Measurements from ENCODE around the gene POLR1G. TPM values are rescaled to one million over a fixed set of nuclear protein-coding genes. Genes with fewer than 3 reads are reported as not detected.

The POLR1G gene
- polyA plus RNA-seq, 3 donors = 0.81 to 1.5 (median 1.1) TPM

DNA sequence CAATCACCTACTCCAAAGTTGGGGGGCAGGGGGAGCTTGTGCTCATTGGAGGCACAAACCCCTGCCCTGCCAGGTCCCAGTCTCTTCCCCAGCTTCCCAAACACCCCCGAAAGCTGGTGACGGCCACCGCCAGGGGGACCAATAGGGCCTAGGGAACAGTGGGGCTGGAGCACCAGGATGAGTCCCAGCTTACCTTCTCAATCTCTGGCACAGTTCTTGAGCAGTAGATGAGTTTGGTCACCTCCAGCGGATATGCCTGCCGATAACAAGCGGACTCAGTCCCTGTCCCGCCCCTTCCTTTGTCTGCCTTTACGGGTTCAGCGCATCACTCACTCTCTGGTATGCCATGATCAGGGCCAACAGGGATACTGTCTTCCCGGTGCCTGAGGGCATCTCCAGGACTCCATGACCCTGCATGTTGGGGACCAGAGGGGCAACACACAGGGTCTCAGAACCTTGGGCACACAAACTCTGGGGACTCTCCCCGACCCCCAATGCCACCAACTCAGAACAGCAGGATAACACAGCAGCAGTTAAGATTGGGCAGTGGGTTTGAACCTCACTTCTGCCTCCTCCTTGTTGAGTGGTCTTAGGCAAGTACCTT is 37.6 kb upstream of the POLR1G start:
- peaks cover 4 to 5% of the 10 kb centered on the region in 2 donors for H3K36me3 ChIP-seq (replicated peaks in 1 of 2; ENCODE audit: control insufficient read depth in 1 of 2, insufficient read depth in 2 of 2, low read length in 2 of 2)
- Mint-ChIP-seq H3K9me3 (peaks cover 0 to 2% (median 0%) of the 10 kb centered on the region in 7 donors), H3K27ac (peak overlapping the region in 2 of 7 donors; percentile 14 to 26), H3K4me1 (peaks cover 13% of the 10 kb centered on the region), H3K27me3 (ENCODE audit: low read depth in 3 of 3) (peaks cover 0 to 2% (median 2%) of the 10 kb centered on the region in 3 donors), H3K36me3 (peaks cover 6 to 21% of the 10 kb centered on the region in 2 donors), H3K4me3 (no peak overlapping the region)
- H3K9ac ChIP-seq (ENCODE audit: insufficient read depth, low read length, poor library complexity, severe bottlenecking) = no peak overlapping the region
- no peak overlapping the region for H2AFZ ChIP-seq (ENCODE audit: insufficient read depth, low read depth, low read length, poor library complexity, severe bottlenecking)
- no peak overlapping the region for H3K4me2 ChIP-seq (replicated peaks; ENCODE audit: extremely low read depth, low read length, poor library complexity, severe bottlenecking)
- H3K4me1 ChIP-seq (ENCODE audit: control insufficient read depth in 1 of 2, insufficient read depth in 2 of 2, low read length in 2 of 2) = peaks cover 7 to 11% of the 10 kb centered on the region in 2 donors
- no peak overlapping the region for H3K4me3 ChIP-seq (replicated peaks in 1 of 3; ENCODE audit: low read depth in 2 of 3, low read length in 3 of 3)
- intact Hi-C loops (cut with micrococcal nuclease) = no loop called here
- TF ChIP-seq CTCF (IDR thresholded peaks at IDR 0.05) = no peak
- no peaks in the 10 kb centered on the region for H4K20me1 ChIP-seq (ENCODE audit: insufficient read depth, low read length)
- no peaks in the 10 kb centered on the region for H3K27me3 ChIP-seq (ENCODE audit: control insufficient read depth in 2 of 2, insufficient read depth in 2 of 2, low read length in 2 of 2)
- WGBS (ENCODE audit: insufficient coverage) = 98% methylated on average over 5 of the region's 11 CpGs
- no peaks in the 10 kb centered on the region for H3K9me3 ChIP-seq (replicated peaks in 1 of 2; ENCODE audit: control insufficient read depth in 1 of 2, insufficient read depth in 1 of 2, low read length in 2 of 2)
- H3K79me2 ChIP-seq (ENCODE audit: insufficient read depth, low read length) = no peaks in the 10 kb centered on the region
- no peak for DNase-seq
- H3K27ac ChIP-seq (ENCODE audit: low read depth in 1 of 2, low read length in 2 of 2) = no peak overlapping the region

- under 1% methylated on average over 39 of the region's 55 CpGs for WGBS (ENCODE audit: insufficient coverage)
- intact Hi-C loops (cut with micrococcal nuclease) = loop anchor here in 1 of 2 donors (5.0 kb wide), 1 partner anchor 37 kb away; the partner anchor contains the start of genes POLR1G and PPP1R13L
Measured at GRCh38 chr19:45370410-45371204, 35.8 kb upstream of the POLR1G start, which contains the start of gene ERCC2. ERCC2 (minus strand) TSS chr19:45370573; CDS start chr19:45370540, 33 bp downstream.

More at GRCh38 chr19:45370410-45371204, 35.8 kb upstream of the POLR1G start, which contains the start of gene ERCC2:
- peak within 1 kb of the TSS; percentile 84 for H2AFZ ChIP-seq (ENCODE audit: insufficient read depth, low read depth, low read length, poor library complexity, severe bottlenecking)
- peak within 1 kb of the TSS; percentile 58 for H3K9ac ChIP-seq (ENCODE audit: insufficient read depth, low read length, poor library complexity, severe bottlenecking)
- H3K4me2 ChIP-seq (replicated peaks; ENCODE audit: extremely low read depth, low read length, poor library complexity, severe bottlenecking) = peak within 1 kb of the TSS; percentile 96
- peaks cover 0 to 2% (median 0%) of the 10 kb centered on the region in 7 donors for H3K9me3 Mint-ChIP-seq
- no peaks in the 10 kb centered on the region for H3K9me3 ChIP-seq (replicated peaks in 1 of 2; ENCODE audit: control insufficient read depth in 1 of 2, insufficient read depth in 1 of 2, low read length in 2 of 2)
- H3K27me3 Mint-ChIP-seq (ENCODE audit: low read depth in 3 of 3) = peaks cover 0 to 6% (median 4%) of the 10 kb centered on the region in 3 donors
- peak within 1 kb of the TSS; percentile 72 to 88 for H3K27ac ChIP-seq (ENCODE audit: low read depth in 1 of 2, low read length in 2 of 2)
- no peaks in the 10 kb centered on the region for H3K79me2 ChIP-seq (ENCODE audit: insufficient read depth, low read length)
- peak within 1 kb of the TSS; percentile 91 to 98 (median 96) for H3K27ac Mint-ChIP-seq
- peaks cover 2 to 4% of the 10 kb centered on the region in 2 donors for H3K36me3 ChIP-seq (replicated peaks in 1 of 2; ENCODE audit: control insufficient read depth in 1 of 2, insufficient read depth in 2 of 2, low read length in 2 of 2)
- no peaks in the 10 kb centered on the region for H3K27me3 ChIP-seq (ENCODE audit: control insufficient read depth in 2 of 2, insufficient read depth in 2 of 2, low read length in 2 of 2)
- no peaks in the 10 kb centered on the region for H4K20me1 ChIP-seq (ENCODE audit: insufficient read depth, low read length)
- peaks cover 7 to 11% of the 10 kb centered on the region in 2 donors for H3K4me1 ChIP-seq (ENCODE audit: control insufficient read depth in 1 of 2, insufficient read depth in 2 of 2, low read length in 2 of 2)
- H3K36me3 Mint-ChIP-seq = peaks cover 0 to 9% of the 10 kb centered on the region in 2 donors
- no peak for TF ChIP-seq CTCF (IDR thresholded peaks at IDR 0.05)
- peak within 1 kb of the TSS; percentile 61 to 88 (median 83) for H3K4me3 ChIP-seq (replicated peaks in 1 of 3; ENCODE audit: low read depth in 2 of 3, low read length in 3 of 3)
- peak; percentile 97 to 99 (median 98) for DNase-seq
- peaks cover 13% of the 10 kb centered on the region for H3K4me1 Mint-ChIP-seq
- H3K4me3 Mint-ChIP-seq = peak within 1 kb of the TSS; percentile 89 to 96
